CD8-positive, alpha-beta memory T cell (primary cell): Measurements from ENCODE around the gene SEMA5A. TPM values are rescaled to one million over a fixed set of nuclear protein-coding genes. Genes with fewer than 3 reads are reported as not detected.

Experiments
- CTCF ChIA-PET: fragments of 350-600 bp; sonication (Branson Sonifier 250); formaldehyde crosslinking; loops from one replicate; lab custom pipeline; 2021; ENCODE audit warnings: antibody characterized with exemption; lab: Charles Lee
- POLR2A ChIA-PET: fragments of 350-600 bp; sonication (Branson Sonifier 250); formaldehyde crosslinking; loops from one replicate; lab custom pipeline; 2021; ENCODE audit warnings: antibody characterized with exemption; lab: Charles Lee
- DNase-seq, 5 donors: peaks; one replicate each; pipeline versions ENCODE4 v3.0.0 to v3.0.0-alpha.2; 2020 to 2022; ENCODE audit warnings: mixed read lengths in 1 of 5
- H3K27ac ChIP-seq: one replicate; pipeline ENCODE4 v1.7.0; 2013; ENCODE audit warnings: low read depth, mild to moderate bottlenecking, low read length, moderate library complexity
- H3K27me3 ChIP-seq: 2 replicates; pipeline ENCODE4 v1.7.0; 2013; ENCODE audit warnings: low read length, mild to moderate bottlenecking; ENCODE audit not compliant: insufficient read depth, poor library complexity, severe bottlenecking
- H3K36me3 ChIP-seq: 2 replicates; pipeline ENCODE4 v1.7.0; 2013; ENCODE audit warnings: mild to moderate bottlenecking, low read length, moderate library complexity; ENCODE audit not compliant: insufficient read depth
- H3K4me1 ChIP-seq: 2 replicates; pipeline ENCODE4 v1.7.0; 2013; ENCODE audit warnings: mild to moderate bottlenecking, low read length, moderate library complexity; ENCODE audit not compliant: insufficient read depth
- H3K4me3 ChIP-seq: 2 replicates; pipeline ENCODE4 v1.7.0; 2013; ENCODE audit warnings: mild to moderate bottlenecking, low read length
- H3K9me3 ChIP-seq: 2 replicates; pipeline ENCODE4 v1.7.0; 2013; ENCODE audit warnings: mild to moderate bottlenecking, low read length
- H3K27ac Mint-ChIP-seq, 8 donors: one replicate each; pipeline ENCODE4 v1.8.0; 2020 to 2021; ENCODE audit warnings: mixed read lengths in 8 of 8, mild to moderate bottlenecking in 6 of 8, inconsistent platforms in 3 of 8, moderate library complexity in 3 of 8
- H3K27me3 Mint-ChIP-seq, 2 donors: one replicate each; pipeline ENCODE4 v1.8.0; 2020 to 2021; ENCODE audit warnings: mixed read lengths in 2 of 2, mild to moderate bottlenecking in 1 of 2, moderate library complexity in 1 of 2
- H3K36me3 Mint-ChIP-seq, 3 donors: one replicate each; pipeline ENCODE4 v1.8.0; 2020 to 2021; ENCODE audit warnings: mixed read lengths in 3 of 3, inconsistent platforms in 1 of 3, mild to moderate bottlenecking in 1 of 3
- H3K4me1 Mint-ChIP-seq, 3 donors: one replicate each; pipeline ENCODE4 v1.8.0; 2020 to 2021; ENCODE audit warnings: mixed read lengths in 3 of 3, inconsistent platforms in 1 of 3, mild to moderate bottlenecking in 1 of 3
- H3K4me3 Mint-ChIP-seq, 7 donors: one replicate each; pipeline ENCODE4 v1.8.0; 2020 to 2021; ENCODE audit warnings: mixed read lengths in 7 of 7, mild to moderate bottlenecking in 6 of 7, moderate library complexity in 4 of 7, inconsistent platforms in 2 of 7
- H3K9me3 Mint-ChIP-seq, 5 donors: one replicate each; pipeline ENCODE4 v1.8.0; 2020 to 2022; ENCODE audit warnings: mixed read lengths in 5 of 5, mild to moderate bottlenecking in 3 of 5, moderate library complexity in 2 of 5, inconsistent platforms in 1 of 5
- polyA plus RNA-seq: library from polyadenylated mRNA; unstranded; fragments of 300-500 nt; fragmentation: Illumina TruSeq; gene quantifications from one replicate; pipeline ENCODE4 v1.2.3, GENCODE V29; 2021
- total RNA-seq, 2 experiments: library from RNA; stranded (reverse); gene quantifications; one replicate each; pipeline ENCODE4 v1.2.3, GENCODE V29; 2021

Gene SEMA5A
- total and polyA plus RNA-seq, 3 experiments from 2014 or later: not detected

- H3K9me3 ChIP-seq: no peaks in the 10 kb centered on the region
- ChIA-PET CTCF (no interaction called here), POLR2A (no interaction called here)
- H3K4me3 ChIP-seq: no peak overlapping the region
- H3K4me1 ChIP-seq: no peaks in the 10 kb centered on the region
- H3K4me3 Mint-ChIP-seq: no peak overlapping the region
- H3K27me3 Mint-ChIP-seq: peaks cover 0 to 2% of the 10 kb centered on the region in 2 donors
- no peak overlapping the region for H3K27ac Mint-ChIP-seq
- no peak overlapping the region for H3K27ac ChIP-seq
- no peaks in the 10 kb centered on the region for H3K36me3 ChIP-seq
- no peaks in the 10 kb centered on the region for H3K27me3 ChIP-seq
- H3K4me1 Mint-ChIP-seq: no peaks in the 10 kb centered on the region
- peaks cover 7 to 22% (median 9%) of the 10 kb centered on the region in 5 donors for H3K9me3 Mint-ChIP-seq
- DNase-seq: no peak
- no peaks in the 10 kb centered on the region for H3K36me3 Mint-ChIP-seq
Measured at GRCh38 chr5:9265441-9266287, 280.2 kb downstream of the SEMA5A start.

- H3K4me3 Mint-ChIP-seq: no peak overlapping the region
- no peaks in the 10 kb centered on the region for H3K36me3 Mint-ChIP-seq
- POLR2A ChIA-PET: no interaction called here
Measured at GRCh38 chr5:9264301-9264700, 281.6 kb downstream of the SEMA5A start.

GRCh38 chr5:9263656-9264055 is 282.2 kb downstream of the SEMA5A start:
- Mint-ChIP-seq H3K27ac (no peak overlapping the region), H3K4me3 (no peak overlapping the region), H3K27me3 (peaks cover 0 to 2% of the 10 kb centered on the region in 2 donors), H3K9me3 (peaks cover 3 to 18% (median 5%) of the 10 kb centered on the region in 5 donors), H3K4me1 (no peaks in the 10 kb centered on the region), H3K36me3 (no peaks in the 10 kb centered on the region)
- H3K4me3 ChIP-seq: no peak overlapping the region
- H3K27ac ChIP-seq: no peak overlapping the region
- H3K27me3 ChIP-seq: no peaks in the 10 kb centered on the region
- ChIA-PET CTCF (no interaction called here), POLR2A (no interaction called here)
- DNase-seq: no peak
- no peaks in the 10 kb centered on the region for H3K4me1 ChIP-seq
- no peaks in the 10 kb centered on the region for H3K9me3 ChIP-seq
- H3K36me3 ChIP-seq: no peaks in the 10 kb centered on the region

More at GRCh38 chr5:9264301-9264700, 281.6 kb downstream of the SEMA5A start:
- Histone ChIP-seq H3K4me1 (no peaks in the 10 kb centered on the region), H3K9me3 (no peaks in the 10 kb centered on the region), H3K27ac (no peak overlapping the region), H3K27me3 (no peaks in the 10 kb centered on the region), H3K36me3 (no peaks in the 10 kb centered on the region), H3K4me3 (no peak overlapping the region)
- Mint-ChIP-seq H3K9me3 (peaks cover 3 to 18% (median 5%) of the 10 kb centered on the region in 5 donors), H3K27ac (no peak overlapping the region), H3K4me1 (no peaks in the 10 kb centered on the region), H3K27me3 (peaks cover 0 to 2% of the 10 kb centered on the region in 2 donors)
- no peak for DNase-seq
- CTCF ChIA-PET: no interaction called here

GRCh38 chr5:9251379-9251980 is 294.4 kb downstream of the SEMA5A start:
- H3K4me1 ChIP-seq: no peaks in the 10 kb centered on the region
- H3K27me3 ChIP-seq: no peaks in the 10 kb centered on the region
- Mint-ChIP-seq H3K4me1 (no peaks in the 10 kb centered on the region), H3K4me3 (no peak overlapping the region), H3K9me3 (peaks cover 0 to 8% (median 2%) of the 10 kb centered on the region in 5 donors), H3K36me3 (no peaks in the 10 kb centered on the region), H3K27me3 (no peaks in the 10 kb centered on the region), H3K27ac (no peak overlapping the region)
- H3K4me3 ChIP-seq: no peak overlapping the region
- ChIA-PET CTCF (no interaction called here), POLR2A (no interaction called here)
- DNase-seq: no peak
- no peaks in the 10 kb centered on the region for H3K9me3 ChIP-seq
- no peak overlapping the region for H3K27ac ChIP-seq
- no peaks in the 10 kb centered on the region for H3K36me3 ChIP-seq

- H3K4me3 Mint-ChIP-seq: no peak overlapping the region
- ChIA-PET CTCF (no interaction called here), POLR2A (no interaction called here)
- H3K27ac ChIP-seq: no peak overlapping the region
- H3K27me3 Mint-ChIP-seq: no peaks in the 10 kb centered on the region
- H3K27me3 ChIP-seq: no peaks in the 10 kb centered on the region
- no peaks in the 10 kb centered on the region for H3K4me1 Mint-ChIP-seq
- H3K27ac Mint-ChIP-seq: no peak overlapping the region
- H3K4me1 ChIP-seq: no peaks in the 10 kb centered on the region
- H3K36me3 Mint-ChIP-seq: no peaks in the 10 kb centered on the region
- no peaks in the 10 kb centered on the region for H3K9me3 ChIP-seq
- H3K4me3 ChIP-seq: no peak overlapping the region
- H3K9me3 Mint-ChIP-seq: peaks cover 0 to 12% (median 2%) of the 10 kb centered on the region in 5 donors
- DNase-seq: no peak
- no peaks in the 10 kb centered on the region for H3K36me3 ChIP-seq
Measured at GRCh38 chr5:9249231-9249630, 296.6 kb downstream of the SEMA5A start.

- no peaks in the 10 kb centered on the region for H3K4me1 ChIP-seq
- POLR2A ChIA-PET: no interaction called here
- H3K36me3 Mint-ChIP-seq: no peaks in the 10 kb centered on the region
- no peak overlapping the region for H3K4me3 ChIP-seq
- no peak overlapping the region for H3K27ac ChIP-seq
- DNase-seq: no peak
- no peaks in the 10 kb centered on the region for H3K4me1 Mint-ChIP-seq
- H3K9me3 Mint-ChIP-seq: peaks cover 0 to 12% (median 4%) of the 10 kb centered on the region in 5 donors
- H3K4me3 Mint-ChIP-seq: no peak overlapping the region
- CTCF ChIA-PET: no interaction called here
- H3K27ac Mint-ChIP-seq: no peak overlapping the region
- no peaks in the 10 kb centered on the region for H3K9me3 ChIP-seq
- no peaks in the 10 kb centered on the region for H3K36me3 ChIP-seq
- no peaks in the 10 kb centered on the region for H3K27me3 ChIP-seq
- H3K27me3 Mint-ChIP-seq: no peaks in the 10 kb centered on the region
Measured at GRCh38 chr5:9245071-9245470, 300.8 kb downstream of the SEMA5A start.

GRCh38 chr5:9244417-9244816 is 301.5 kb downstream of the SEMA5A start:
- no peaks in the 10 kb centered on the region for H3K36me3 Mint-ChIP-seq
- ChIA-PET CTCF (no interaction called here), POLR2A (no interaction called here)
- Histone ChIP-seq H3K4me3 (no peak overlapping the region), H3K4me1 (no peaks in the 10 kb centered on the region), H3K36me3 (no peaks in the 10 kb centered on the region), H3K9me3 (no peaks in the 10 kb centered on the region), H3K27ac (no peak overlapping the region), H3K27me3 (no peaks in the 10 kb centered on the region)
- peaks cover 0 to 12% (median 2%) of the 10 kb centered on the region in 5 donors for H3K9me3 Mint-ChIP-seq
- DNase-seq: no peak
- no peaks in the 10 kb centered on the region for H3K4me1 Mint-ChIP-seq
- H3K4me3 Mint-ChIP-seq: no peak overlapping the region
- H3K27ac Mint-ChIP-seq: no peak overlapping the region
- H3K27me3 Mint-ChIP-seq: no peaks in the 10 kb centered on the region

GRCh38 chr5:9241479-9242305 is 304.2 kb downstream of the SEMA5A start:
- Histone ChIP-seq H3K9me3 (no peaks in the 10 kb centered on the region), H3K27ac (no peak overlapping the region), H3K4me1 (no peaks in the 10 kb centered on the region), H3K27me3 (no peaks in the 10 kb centered on the region), H3K36me3 (no peaks in the 10 kb centered on the region), H3K4me3 (no peak overlapping the region)
- CTCF ChIA-PET: no interaction called here
- no peaks in the 10 kb centered on the region for H3K36me3 Mint-ChIP-seq
- DNase-seq: no peak
- H3K27ac Mint-ChIP-seq: no peak overlapping the region
- H3K4me3 Mint-ChIP-seq: no peak overlapping the region
- peaks cover 0 to 10% (median 3%) of the 10 kb centered on the region in 5 donors for H3K9me3 Mint-ChIP-seq
- H3K27me3 Mint-ChIP-seq: no peaks in the 10 kb centered on the region
- POLR2A ChIA-PET: no interaction called here
- no peaks in the 10 kb centered on the region for H3K4me1 Mint-ChIP-seq
